HG02970 (cell line): ENCODE results near the gene HMG20B.
"Not testable (repeated sequence)": the region's sequence is repeated elsewhere in the genome, so short reads cannot be mapped to it uniquely, and the experiment has no call there.

Experiments
- ATAC-seq: cut with Tn5 transposase; IDR thresholded peaks from one replicate; pipeline ENCODE4 v1.9.1; 2021; ENCODE audit warnings: mild to moderate bottlenecking, moderate library complexity, moderate number of reproducible peaks; ENCODE audit not compliant: unreplicated experiment, low FRiP score

HMG20B gene

GRCh38 chr19:3572855-3573161, at the start of gene HMG20B:
Gene HMG20B, plus strand, starts transcription at chr19:3572944. Its CDS starts 366 bp downstream, at chr19:3573310.
- ATAC-seq: no peak

GRCh38 chr19:3523361-3524077, 49.2 kb upstream of the HMG20B start:
- no peak for ATAC-seq

- ATAC-seq: no peak
Measured at GRCh38 chr19:3524078-3524842, 48.5 kb upstream of the HMG20B start.

- ATAC-seq: no peak
Measured at GRCh38 chr19:3524904-3525451, 47.8 kb upstream of the HMG20B start.

- ATAC-seq: no peak
Measured at GRCh38 chr19:3526507-3527237, 46.1 kb upstream of the HMG20B start.

- no peak for ATAC-seq
Measured at GRCh38 chr19:3527238-3527910, 45.4 kb upstream of the HMG20B start.

- no peak for ATAC-seq
Measured at GRCh38 chr19:3528080-3528479, 44.7 kb upstream of the HMG20B start.

GRCh38 chr19:3528539-3529211, 44.1 kb upstream of the HMG20B start:
- no peak for ATAC-seq

GRCh38 chr19:3529299-3529698, 43.4 kb upstream of the HMG20B start:
- not testable (repeated sequence) for ATAC-seq

- ATAC-seq: no peak
Measured at GRCh38 chr19:3530389-3530788, 42.4 kb upstream of the HMG20B start.

- no peak for ATAC-seq
Measured at GRCh38 chr19:3531716-3532115, 41.0 kb upstream of the HMG20B start.

GRCh38 chr19:3532154-3532786, 40.5 kb upstream of the HMG20B start:
- no peak for ATAC-seq

- ATAC-seq: no peak
Measured at GRCh38 chr19:3533033-3533432, 39.7 kb upstream of the HMG20B start.

- no peak for ATAC-seq
Measured at GRCh38 chr19:3533563-3534216, 39.1 kb upstream of the HMG20B start.

GRCh38 chr19:3534375-3535234, 38.1 kb upstream of the HMG20B start:
- no peak for ATAC-seq

- no peak for ATAC-seq
Measured at GRCh38 chr19:3535235-3535535, 37.6 kb upstream of the HMG20B start.

GRCh38 chr19:3535563-3535965, 37.2 kb upstream of the HMG20B start:
- ATAC-seq: no peak

GRCh38 chr19:3535981-3536380, 36.8 kb upstream of the HMG20B start:
- ATAC-seq: no peak
